LNCaP clone FGC (cell line): ENCODE measurements around the gene IGFALS.

ENCODE experiments used
- DNase-seq: peaks from one replicate; pipeline ENCODE4 v3.0.0-alpha.2; 2011; ENCODE audit warnings: low read depth
- H3K4me3 ChIP-seq: 2 replicates; pipeline ENCODE4 v1.5.1; 2011; ENCODE audit warnings: mild to moderate bottlenecking, low read depth, low read length, control low read depth
- CTCF ChIP-seq: IDR thresholded peaks from 2 replicates; pipeline ENCODE4 v1.5.1; 2012; ENCODE audit warnings: mild to moderate bottlenecking; ENCODE audit not compliant: control insufficient read depth, insufficient read depth; ENCODE audit errors: extremely low read depth

IGFALS gene

DNA sequence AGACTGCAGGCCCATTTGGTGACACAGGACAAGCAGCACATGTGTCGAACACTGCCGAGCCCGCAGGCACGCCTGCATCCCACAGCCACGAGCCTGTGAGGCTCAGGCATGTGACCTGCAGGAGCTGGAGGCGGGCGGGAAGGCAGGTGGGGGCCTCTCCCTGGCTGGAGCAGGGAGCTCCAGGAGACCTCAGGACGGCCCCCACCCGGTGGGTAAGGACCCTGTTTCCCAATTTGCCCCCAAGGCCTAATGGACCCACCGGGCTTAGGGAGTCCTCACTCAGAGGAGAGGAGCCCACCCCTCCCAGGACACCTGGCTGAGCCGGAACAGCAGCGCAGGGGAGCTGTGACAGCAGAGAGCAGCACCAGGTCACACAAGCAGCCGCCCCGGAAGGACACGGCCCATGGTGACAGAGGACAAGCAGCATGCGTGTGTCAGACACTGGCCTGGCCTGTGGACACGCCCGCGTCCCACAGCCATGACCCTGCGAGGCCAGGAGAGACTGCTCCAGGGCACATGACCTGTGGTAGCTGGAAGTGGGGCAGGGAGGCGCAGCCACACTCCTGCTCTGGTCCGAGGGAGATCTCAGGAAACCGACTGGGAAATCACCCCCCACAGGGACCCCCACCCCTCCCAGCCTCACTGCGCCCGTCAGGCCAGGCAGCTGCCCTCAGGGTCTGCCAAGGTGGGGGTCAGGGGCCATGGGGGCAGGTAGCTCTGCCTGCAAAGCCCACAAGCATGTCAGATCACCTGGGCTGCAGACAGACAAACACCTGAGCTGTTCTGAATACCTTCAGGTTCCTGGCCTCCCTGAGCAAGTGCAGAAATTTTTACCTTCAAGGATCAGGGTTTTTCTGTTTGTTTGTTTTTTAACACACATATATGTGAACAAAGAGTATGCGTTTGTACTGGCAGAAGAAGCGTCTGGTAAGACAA, 13.5 kb downstream of the IGFALS start:
- DNase-seq = no peak

GRCh38 chr16:1779234-1779701, 14.2 kb downstream of the IGFALS start:
- no peak for TF ChIP-seq CTCF
- H3K4me3 ChIP-seq = no peak overlapping the region
- no peak for DNase-seq

More for the DNA sequence above, 13.5 kb downstream of the IGFALS start:
- H3K4me3 ChIP-seq = peak overlapping the region; percentile 73; the same call in 1 of the 2 replicates
- no peak for TF ChIP-seq CTCF

DNA sequence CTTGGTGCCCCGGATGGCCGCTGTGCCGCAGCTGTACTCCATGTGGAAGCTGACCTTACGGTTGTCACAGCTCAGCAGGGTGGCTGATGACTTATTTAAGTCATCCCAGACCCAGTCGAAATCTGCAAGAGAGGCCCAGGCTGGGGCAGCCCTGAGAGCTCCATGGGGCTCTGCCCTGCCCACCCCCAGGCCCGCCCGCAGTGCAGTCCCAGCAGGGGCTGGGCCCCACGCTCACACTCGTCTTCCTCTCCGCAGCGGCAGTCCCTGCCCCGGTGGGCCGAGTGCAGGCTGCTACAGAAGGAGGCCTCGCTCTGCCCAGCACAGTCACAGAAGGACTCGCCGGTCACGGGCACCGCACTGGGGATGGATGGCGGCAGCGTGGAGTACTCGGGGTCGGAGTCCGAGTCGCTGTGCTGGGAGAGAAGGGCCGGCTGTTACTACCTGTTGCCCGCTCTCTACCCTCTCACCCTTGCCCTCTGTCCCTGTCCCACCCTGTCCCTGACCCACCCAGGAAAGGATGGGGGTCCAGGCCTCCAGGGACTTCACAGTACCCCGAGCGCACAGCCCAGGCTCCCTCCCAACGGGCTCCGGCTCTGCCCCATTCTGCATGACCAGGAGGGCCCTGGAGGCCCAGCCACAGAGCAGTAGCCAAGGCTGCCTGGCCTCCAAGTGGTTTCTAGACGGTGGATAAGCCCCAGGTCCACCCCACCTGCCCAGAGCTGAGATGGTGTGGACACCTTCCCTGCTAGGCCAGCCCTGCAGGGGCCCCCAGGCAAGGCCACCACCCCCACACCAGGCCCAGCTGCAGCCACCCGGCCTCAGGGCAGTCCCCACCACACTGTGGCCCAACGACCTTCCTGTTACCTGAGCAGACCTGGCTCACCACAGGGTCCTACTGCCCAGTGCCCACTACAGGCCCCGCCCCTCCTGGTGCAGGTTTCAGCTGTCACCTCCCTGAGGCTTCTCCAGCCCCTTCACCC, 15.0 kb downstream of the IGFALS start:
- no peak overlapping the region for H3K4me3 ChIP-seq
- no peak for DNase-seq
- TF ChIP-seq CTCF = no peak

- no peak for DNase-seq
- no peak overlapping the region for H3K4me3 ChIP-seq
- TF ChIP-seq CTCF = no peak
Measured at GRCh38 chr16:1777375-1778199, 15.9 kb downstream of the IGFALS start.

DNA sequence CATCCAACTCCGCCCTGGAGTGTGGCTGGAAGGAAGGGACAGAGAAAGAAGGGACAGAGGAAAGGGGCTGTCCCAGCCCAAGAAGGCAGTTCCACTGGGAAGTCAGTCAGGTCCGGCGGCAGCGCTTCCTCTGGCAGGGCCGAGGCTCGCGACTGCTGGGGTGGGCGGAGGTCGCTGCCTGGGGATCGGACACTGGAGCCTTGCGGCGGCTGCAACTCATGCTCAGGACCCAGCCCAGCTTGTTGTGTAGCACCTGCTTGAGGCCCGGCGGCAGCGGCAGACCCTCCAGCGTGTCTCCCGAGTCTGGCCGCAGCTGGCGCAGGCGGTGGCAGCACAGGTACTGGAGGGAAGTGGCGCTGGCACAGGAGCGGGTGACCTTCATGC, 16.5 kb downstream of the IGFALS start:
- H3K4me3 ChIP-seq = no peak overlapping the region
- TF ChIP-seq CTCF = no peak
- DNase-seq = no peak

GRCh38 chr16:1776672-1776955, 16.9 kb downstream of the IGFALS start:
- no peak for TF ChIP-seq CTCF
- no peak for DNase-seq
- no peak overlapping the region for H3K4me3 ChIP-seq
